SIG-M5 (cell line): ENCODE measurements around the gene MCF2L.

Source experiments
- DNase-seq: peaks from one replicate; lab custom pipeline; 2025; lab: John Stamatoyannopoulos, UW

The MCF2L gene

DNA sequence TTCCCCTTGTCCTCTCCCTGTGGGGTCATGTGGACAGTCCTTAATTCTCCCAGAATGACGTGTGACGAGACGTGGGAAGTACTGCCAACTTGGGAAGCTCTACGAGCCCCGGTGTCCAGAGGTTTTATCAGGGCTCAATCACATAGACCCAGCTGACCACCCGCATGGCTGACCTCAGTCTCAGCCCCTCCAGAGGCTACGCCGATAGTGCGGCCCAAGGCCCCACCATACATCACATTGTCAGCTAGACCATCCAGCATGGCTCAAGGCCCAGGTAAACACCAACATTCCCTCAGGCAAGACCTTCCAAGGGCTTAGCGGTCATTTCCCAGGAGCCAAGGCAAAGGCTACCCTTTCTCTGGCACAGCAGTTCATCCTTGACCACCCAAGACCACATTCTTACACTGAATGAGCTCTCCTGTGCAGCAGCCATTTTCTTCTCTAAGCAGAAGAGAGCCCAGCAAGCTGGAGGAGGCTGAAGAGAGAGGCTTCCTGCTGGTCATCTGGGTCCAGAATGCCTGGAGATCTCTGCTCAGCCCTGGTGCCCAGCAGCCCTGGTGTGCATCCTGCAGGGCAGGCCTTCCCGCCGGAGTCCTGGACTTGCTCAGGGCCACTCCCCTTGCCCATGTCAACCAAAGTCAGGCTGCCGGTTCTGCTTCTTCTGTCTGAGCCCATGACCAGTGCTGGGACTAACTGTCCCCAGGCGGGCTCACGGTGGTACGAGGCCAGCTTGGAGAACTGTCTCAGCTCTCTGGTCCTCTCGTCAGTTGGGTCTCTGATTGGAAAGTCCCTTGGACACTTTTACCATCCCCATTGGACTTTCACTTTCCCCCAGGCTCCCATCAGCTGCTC is 145.7 kb downstream of the MCF2L start:
- DNase-seq: no peak

DNA sequence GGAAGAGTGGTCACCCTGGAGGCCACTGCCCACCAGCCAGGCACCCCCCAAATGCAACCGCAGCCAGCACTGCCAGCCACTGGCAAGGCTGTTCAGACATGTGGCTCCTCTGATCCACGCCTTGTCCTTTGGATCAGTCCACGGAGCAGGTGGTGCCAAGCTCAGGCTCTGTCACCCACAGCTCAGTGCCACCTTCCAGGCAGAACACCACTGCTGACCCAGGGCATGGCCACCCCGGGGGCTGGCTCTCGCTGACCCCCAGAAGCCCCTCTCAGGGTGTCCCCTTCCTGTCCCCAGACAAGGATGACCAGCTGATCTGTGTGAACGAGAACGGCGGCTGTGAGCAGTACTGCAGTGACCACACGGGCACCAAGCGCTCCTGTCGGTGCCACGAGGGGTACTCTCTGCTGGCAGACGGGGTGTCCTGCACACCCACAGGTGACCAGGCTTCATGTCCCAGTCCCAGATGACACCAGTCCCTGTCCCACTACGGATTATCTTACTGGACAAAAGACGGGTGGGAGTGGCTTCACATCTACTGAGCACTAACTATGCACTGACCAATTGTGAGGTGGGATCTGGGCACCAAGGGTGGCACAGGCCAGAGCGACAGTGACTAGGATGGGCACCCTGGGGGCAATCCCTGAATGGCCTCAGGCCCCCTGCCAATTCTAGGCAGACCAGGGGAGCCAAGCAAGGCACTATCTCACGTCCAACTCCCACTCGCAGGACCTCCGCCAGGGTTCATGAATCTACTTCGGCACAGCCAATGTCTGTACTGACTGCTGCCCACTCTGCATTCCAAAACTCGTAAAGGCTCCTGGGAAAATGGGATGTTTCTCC is 146.6 kb downstream of the MCF2L start:
- no peak for DNase-seq

DNA sequence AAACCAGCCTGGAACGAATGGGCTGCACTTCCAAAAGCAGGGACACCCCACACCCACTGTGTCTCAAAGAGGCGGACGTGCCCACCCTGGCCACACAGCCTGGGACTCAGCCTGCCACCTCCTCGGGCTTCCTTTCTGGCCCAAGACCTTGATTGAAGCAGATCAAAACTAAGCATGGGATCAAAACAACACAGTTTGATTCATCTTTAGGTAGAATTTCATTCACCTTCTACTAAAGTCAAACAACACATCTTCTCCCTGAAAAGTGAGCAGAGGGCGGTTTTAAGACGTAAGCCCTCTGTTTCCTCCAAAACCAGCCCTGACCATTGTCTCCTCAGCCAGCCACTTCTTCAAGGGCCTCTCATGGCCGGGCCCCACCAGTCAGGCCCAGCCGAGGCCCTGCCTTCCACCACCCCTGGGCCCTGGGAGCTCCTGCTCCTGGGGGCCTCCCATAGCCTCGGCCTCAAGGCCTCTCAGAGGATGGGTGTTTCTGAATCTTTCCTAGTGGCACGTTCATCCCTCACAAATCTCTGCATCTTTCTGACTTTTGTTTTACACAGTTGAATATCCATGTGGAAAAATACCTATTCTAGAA is 147.3 kb downstream of the MCF2L start:
- no peak for DNase-seq

DNA sequence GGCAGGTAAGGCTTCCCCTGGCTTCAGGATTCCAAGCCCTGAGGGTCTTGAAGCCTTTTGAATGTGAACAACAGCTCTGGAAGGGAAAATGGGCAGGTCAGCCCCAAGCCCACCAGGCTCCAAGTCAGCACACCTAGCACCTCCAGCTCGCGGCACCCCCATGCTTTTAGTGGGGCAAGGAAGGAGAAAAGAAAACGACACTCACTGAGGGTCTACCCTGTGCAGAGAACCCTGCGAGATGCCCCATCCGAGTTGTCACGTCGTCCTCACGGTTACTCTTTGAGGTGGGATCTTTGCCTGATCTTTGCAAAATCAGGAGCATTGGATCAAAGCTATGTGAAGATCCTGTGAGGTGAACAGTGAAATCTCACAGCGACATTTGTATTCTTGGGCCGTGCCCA is 147.9 kb downstream of the MCF2L start:
- DNase-seq: no peak

DNA sequence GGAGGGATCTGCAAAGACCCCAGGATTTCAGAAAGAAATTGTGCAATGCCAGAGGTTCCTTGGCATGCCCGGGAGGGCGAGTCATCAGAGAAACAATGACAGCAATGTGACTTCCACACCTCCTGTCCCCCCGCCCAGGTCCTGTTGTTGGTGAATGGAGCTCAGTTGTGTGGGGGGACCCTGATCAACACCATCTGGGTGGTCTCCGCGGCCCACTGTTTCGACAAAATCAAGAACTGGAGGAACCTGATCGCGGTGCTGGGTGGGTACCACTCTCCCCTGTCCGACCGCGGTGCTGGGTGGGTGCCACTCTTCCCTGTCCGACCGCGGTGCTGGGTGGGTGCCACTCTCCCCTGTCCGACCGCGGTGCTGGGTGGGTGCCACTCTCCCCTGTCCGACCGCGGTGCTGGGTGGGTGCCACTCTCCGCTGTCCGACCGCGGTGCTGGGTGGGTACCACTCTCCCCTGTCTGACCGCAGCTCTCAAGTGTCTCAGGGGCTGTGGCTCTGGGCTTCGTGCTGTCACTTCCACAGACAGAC is 148.4 kb downstream of the MCF2L start:
- no peak for DNase-seq

DNA sequence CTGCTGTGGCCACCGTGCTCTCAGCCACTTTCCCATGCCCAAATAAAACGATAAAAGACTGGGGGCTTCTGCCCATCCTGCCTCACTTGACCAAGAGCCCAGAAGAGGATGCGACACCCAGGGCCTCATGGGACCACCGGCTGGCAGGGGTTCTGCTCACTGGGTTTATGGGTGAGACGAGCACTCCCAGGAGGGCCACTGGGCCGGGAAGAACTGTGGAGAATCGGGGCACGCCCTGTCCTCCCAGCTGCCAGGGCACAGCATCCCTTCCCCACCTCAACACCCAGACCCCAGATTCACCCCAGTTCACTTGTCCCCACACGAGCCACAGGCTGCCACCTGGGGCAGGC is 148.9 kb downstream of the MCF2L start:
- DNase-seq: no peak

DNA sequence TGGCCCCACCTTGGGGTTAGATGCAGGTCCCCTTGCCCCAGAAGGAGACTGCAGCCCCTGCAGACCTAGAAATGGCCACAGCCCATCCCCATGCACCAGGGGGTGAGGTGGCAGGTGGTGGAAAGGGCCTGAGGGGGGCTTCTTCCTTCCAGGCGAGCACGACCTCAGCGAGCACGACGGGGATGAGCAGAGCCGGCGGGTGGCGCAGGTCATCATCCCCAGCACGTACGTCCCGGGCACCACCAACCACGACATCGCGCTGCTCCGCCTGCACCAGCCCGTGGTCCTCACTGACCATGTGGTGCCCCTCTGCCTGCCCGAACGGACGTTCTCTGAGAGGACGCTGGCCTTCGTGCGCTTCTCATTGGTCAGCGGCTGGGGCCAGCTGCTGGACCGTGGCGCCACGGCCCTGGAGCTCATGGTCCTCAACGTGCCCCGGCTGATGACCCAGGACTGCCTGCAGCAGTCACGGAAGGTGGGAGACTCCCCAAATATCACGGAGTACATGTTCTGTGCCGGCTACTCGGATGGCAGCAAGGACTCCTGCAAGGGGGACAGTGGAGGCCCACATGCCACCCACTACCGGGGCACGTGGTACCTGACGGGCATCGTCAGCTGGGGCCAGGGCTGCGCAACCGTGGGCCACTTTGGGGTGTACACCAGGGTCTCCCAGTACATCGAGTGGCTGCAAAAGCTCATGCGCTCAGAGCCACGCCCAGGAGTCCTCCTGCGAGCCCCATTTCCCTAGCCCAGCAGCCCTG is 149.4 kb downstream of the MCF2L start:
- DNase-seq: no peak

DNA sequence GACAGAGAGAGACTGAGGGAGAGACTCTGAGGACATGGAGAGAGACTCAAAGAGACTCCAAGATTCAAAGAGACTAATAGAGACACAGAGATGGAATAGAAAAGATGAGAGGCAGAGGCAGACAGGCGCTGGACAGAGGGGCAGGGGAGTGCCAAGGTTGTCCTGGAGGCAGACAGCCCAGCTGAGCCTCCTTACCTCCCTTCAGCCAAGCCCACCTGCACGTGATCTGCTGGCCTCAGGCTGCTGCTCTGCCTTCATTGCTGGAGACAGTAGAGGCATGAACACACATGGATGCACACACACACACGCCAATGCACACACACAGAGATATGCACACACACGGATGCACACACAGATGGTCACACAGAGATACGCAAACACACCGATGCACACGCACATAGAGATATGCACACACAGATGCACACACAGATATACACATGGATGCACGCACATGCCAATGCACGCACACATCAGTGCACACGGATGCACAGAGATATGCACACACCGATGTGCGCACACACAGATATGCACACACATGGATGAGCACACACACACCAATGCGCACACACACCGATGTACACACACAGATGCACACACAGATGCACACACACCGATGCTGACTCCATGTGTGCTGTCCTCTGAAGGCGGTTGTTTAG is 150.3 kb downstream of the MCF2L start:
- no peak for DNase-seq

DNA sequence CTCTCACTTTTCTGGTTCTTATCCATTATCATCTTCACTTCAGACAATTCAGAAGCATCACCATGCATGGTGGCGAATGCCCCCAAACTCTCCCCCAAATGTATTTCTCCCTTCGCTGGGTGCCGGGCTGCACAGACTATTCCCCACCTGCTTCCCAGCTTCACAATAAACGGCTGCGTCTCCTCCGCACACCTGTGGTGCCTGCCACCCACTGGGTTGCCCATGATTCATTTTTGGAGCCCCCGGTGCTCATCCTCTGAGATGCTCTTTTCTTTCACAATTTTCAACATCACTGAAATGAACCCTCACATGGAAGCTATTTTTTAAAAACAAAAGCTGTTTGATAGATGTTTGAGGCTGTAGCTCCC is 150.8 kb downstream of the MCF2L start:
- no peak for DNase-seq

DNA sequence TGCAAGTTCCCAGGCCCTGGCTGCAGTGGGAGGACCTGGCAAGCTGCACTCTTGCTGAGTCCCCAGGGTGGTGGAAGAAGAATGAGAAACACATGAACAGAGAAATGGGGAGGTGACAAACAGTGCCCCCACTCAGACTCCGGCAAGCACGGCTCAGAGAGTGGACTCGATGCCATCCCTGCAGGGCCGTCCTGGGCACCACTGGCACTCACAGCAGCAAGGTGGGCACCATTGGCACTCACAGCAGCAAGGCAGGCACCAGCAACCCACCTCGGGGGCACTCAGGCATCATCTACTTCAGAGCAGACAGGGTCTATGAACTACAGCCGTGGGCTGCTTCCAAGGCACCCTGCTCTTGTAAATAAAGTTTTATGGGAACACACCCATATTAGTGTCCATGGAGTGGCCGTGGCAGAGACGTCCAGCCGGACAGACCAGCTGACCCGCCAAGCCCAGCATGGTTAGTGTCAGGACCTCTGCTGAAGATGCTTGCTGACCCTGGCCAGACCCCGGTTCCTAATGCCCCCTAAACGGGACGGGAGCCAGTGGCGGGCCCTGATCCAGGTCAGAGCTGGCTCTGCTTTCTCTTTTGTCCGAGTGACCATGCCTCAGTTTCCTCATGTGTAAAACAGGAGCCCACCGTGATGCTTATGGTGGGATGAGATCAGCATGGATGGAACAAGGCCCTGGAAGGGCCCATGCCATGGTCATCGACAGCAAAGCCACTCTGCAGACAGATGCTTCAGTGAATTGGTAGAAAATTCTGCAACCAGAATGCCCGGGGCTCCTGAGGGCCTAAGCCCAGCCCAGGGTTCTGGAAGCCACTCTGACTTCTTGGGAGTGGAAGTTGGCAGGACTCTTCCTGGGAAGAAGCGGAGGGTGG is 151.5 kb downstream of the MCF2L start:
- DNase-seq: no peak

DNA sequence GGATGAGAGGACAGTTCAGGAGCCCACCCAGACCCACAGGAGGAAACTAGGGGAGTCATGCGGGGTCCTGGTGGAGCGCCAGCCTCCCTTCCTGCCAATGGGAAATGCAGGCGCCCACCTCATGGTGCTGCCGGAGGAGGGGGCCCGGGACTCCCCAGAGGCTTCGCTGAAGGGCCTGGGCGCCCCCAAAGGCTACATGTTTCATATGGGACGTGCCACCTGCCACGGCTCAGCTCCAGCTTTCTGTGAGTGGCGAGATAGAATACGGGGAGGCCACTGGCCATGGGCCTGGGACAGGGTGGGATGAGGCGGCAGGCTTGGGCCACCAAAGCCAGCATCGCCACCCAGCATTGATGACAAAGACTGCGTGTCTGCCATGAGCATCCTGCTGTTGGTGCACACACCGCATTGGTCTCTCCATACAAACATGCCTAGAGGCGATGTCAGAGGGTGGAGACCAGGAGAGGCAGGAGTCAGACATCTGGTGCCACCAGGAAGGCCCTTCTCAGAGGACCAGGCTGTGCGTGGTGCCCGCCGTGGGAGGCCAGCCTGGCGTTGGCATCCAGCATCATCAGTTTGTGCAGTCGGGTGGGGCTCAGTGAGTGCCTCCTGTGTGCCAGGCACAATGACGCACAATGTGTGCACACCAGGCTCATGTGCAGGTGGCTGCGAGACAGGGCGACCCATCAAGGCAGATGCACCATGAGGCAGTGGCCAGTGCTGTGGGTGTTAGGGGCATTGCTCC is 152.3 kb downstream of the MCF2L start:
- DNase-seq: no peak

DNA sequence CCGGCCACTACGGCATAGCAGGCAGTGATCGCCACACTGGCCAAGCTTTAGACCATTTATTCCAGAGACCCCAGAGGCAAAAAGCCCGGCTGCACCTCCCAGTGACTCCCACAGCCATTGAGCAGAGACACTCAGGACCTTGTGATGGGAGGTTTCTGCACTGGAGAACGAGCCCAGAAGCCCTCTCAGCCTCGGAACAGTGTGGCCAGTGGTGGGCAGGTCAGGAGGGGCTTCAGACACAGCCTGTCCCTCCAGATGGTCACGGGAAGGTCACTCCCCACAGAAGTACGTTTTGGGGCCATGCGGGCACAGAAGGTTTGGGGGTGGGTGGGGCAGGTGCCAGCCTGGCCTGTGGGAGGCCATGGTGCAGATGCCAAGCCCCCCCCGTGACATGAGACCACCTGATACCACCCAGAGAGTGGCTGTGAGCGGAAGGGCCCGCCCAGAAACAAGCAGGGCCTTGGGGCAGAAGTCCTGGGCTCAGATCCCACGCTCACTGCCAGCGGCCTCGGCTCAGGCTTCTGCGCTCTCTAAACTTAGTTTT is 153.0 kb downstream of the MCF2L start:
- DNase-seq: no peak

DNA sequence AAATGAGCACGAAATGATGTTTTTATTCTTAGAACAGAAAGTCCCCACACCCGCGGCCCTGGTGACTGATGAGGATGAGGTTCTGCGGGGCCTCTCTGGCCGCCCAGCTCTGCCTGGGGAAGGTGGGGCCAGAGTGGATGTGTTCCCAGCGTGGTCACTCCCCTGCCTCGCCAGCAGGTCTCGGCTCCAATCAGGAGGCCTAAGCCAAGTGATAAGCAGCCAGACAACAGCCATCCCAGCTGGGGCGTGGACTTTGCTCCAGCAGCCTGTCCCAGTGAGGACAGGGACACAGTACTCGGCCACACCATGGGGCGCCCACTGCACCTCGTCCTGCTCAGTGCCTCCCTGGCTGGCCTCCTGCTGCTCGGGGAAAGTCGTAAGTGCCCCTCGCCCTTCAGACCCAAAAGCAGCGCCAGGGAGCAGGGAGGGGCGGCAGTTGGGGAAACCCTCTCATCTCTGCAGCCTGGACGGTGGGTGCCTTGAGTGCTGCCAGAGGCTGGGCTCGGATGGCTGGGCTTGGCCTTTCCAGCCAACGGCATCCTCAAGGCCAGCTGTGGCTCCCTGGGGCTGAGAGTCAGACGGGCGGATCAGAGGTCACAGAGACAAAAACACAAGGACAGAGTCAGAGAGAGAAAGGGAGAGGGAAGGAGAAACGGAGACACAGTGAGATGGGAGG is 153.7 kb downstream of the MCF2L start, which contains the start of gene F10:
Gene F10, plus strand, starts transcription at position 250 of the 676 bp plus-strand sequence. Its CDS starts 57 bp downstream, at position 307.
- no peak for DNase-seq

DNA sequence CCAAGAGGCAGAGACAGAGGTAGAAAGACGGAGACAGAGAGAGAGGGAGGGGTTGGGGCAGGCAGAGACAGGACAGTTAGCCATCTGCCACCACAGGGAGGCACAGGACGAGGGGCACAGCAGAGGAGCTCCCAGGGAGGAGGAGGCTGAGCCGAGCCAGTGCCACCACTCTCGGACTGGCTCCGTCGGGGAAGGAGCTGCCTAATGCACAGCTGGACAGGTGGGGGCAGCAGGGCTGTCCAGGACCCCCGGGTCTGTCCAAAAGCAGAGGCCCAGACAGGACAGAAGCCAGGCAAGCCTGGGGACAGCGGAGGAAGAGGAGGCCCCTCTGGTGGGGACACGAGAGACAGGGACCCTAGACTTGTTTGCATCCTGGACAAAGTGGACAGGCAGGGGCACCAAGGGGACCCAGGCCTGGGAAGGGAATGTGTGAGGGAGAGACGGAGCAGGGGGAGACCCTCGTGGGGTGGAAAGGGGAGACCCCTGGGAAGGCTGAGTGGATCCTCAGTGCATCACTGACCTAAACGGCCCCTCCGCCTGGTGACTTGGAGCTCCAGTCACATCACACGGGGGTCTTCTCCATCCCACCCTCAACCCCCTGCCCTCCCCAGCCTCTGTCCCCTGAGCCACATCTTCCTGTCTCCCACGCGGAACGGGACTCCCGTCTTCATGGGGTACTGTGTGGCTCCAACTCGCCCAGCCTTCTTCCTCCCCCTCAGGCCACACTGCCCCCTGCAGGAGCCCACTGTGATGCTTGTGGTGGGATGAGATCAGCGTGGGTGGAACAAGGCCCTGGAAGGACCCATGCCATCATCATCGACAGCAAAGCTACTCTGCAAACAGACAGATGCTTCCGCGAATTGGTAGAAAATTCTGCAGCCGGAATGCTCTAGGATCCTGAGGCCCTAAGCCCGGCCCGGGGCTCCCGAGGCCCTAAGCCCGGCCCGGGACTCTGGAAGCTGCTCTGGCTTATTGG is 154.5 kb downstream of the MCF2L start:
- DNase-seq: no peak

DNA sequence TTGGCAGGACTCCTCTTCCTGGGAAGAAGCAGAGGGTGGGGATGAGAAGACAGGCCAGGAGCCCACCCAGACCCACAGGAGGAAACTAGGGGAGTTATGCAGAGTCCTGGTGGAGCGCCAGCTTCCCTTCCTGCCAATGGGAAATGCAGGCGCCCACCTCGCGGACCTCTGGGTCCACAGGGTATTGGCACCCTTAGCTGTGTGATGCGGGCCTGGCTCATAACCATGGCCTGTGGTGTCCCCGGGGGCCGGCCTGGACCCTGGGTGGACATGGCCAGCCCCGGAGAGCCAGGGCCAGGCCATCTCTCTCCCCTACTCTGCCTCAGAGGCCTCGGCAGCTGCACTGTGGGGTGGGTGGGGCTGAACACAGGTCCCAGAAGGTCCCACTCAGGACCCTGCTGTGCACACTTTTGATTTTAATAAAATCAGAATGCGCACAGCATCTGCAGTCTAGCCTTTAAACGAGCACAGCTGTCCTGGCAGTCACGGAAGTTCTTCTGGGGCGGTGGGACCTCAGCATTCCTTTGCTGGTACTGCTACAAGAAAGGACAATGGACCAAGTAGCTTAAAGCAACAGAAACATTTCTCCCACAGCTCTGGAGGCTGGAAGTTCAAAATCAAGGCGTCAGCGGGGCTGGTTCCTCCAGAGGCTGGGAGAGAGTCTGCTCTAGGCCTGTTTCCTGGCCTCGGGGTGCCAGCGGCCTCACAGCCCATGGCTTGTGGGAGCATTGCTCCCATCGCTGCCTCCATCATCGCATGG is 155.4 kb downstream of the MCF2L start:
- DNase-seq: no peak

DNA sequence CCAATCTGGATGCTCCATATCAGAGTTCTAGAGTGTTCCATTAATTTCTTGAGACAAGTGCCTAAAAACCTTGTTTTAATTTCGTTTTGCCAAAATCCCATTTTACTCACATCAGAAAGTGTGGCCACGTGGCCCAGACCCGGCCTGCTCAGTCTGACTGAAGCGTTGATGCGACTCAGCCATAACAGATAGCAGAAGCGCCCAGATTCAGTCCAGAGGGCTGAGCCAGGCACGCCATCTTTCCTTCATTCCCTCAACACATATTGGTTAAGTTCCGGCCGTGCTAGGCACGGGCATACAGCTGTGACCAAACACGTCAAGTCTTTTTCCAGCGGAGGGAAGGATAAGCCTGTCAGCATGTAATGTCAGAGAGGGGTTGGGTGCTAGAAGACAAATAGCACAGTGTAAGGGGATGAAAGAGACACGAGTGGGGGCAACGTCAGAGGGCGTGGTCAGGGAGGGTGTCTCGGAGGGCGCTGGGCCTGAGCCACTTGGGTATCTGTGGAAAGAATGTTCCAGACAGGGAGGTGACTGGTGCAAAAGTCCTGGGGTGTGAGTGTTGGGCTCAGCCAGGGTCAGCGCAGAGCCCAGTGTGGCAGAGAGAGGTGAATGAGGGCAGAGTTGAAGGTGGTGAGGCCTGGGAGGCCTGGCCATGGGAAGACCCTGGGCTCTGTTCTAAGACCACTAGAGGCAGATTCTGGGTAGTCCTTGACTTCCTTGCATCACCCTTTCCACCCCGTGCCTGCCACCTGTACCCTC is 156.7 kb downstream of the MCF2L start:
- no peak for DNase-seq
